HCT116 (cell line): Measurements from ENCODE around the gene COL26A1. TPM values are rescaled to one million over a fixed set of nuclear protein-coding genes. Genes with fewer than 3 reads are reported as not detected.

Experiments used
- ATAC-seq: fragments of 200-7000 bp; cut with Tn5 transposase; 2 replicates; pipeline ENCODE4 v1.9.1; 2020; ENCODE audit warnings: mild to moderate bottlenecking, moderate library complexity
- BruUV-seq: library from RNA; stranded (reverse); fragments of 400-500 nt; replicated peaks from 2 replicates; lab custom pipeline; 2021; lab: Mats Ljungman, UMichigan
- CTCF ChIA-PET: fragments of 300-600 bp; sonication (Branson Sonifier 250); formaldehyde crosslinking; loops from one replicate; lab custom pipeline; 2021; ENCODE audit warnings: antibody characterized with exemption; lab: Charles Lee
- POLR2A ChIA-PET: fragments of 300-600, 350-600 bp; sonication (Branson Sonifier 250); formaldehyde crosslinking; loops from one replicate; lab custom pipeline; 2021; ENCODE audit warnings: antibody characterized with exemption; lab: Charles Lee
- RAD21 ChIA-PET, 2 experiments: fragments of 300-600 bp; sonication (Branson Sonifier 250); formaldehyde crosslinking; loops; one replicate each; lab custom pipeline; 2023; ENCODE audit warnings: low total read pairs in 2 of 2; ENCODE audit not compliant: uncharacterized antibody in 2 of 2, unreplicated experiment in 2 of 2, low non-redundant PET in 1 of 2; lab: Charles Lee
- DNase-seq: peaks from one replicate; pipeline ENCODE4 v3.0.0-alpha.2; 2010; ENCODE audit warnings: low read depth, low spot score
- H2AFZ ChIP-seq: fragments of 200-600 bp; shearing (Covaris generic), sonication (generic); 2 replicates; pipeline ENCODE4 v1.6.1; 2017; ENCODE audit warnings: low read depth, mixed run types, mixed read lengths, antibody characterized with exemption, low read length; ENCODE audit not compliant: poor library complexity, severe bottlenecking
- H3K27ac ChIP-seq: 2 replicates; pipeline ENCODE4 v1.5.1; 2012; ENCODE audit warnings: low read depth, low read length
- H3K27me3 ChIP-seq: fragments of 200-600 bp; sonication (generic); 2 replicates; pipeline ENCODE4 v1.6.1; 2016; ENCODE audit warnings: mixed run types, low read length, mixed read lengths; ENCODE audit not compliant: insufficient read depth
- H3K36me3 ChIP-seq, 2 experiments: fragments of 200-500 bp in 1 of 2; fragments of 200-600 bp in 1 of 2; sonication (Bioruptor generic) in 1 of 2; sonication (generic) in 1 of 2; 2 replicates each; pipeline versions ENCODE4 v1.5.1 to v1.6.1; 2014 to 2016; ENCODE audit warnings: low read length in 2 of 2, inconsistent platforms in 1 of 2, mixed read lengths in 1 of 2, mixed run types in 1 of 2; ENCODE audit not compliant: insufficient read depth in 2 of 2, control insufficient read depth in 1 of 2
- H3K4me1 ChIP-seq, 2 experiments: fragments of 200-600 bp in 1 of 2; sonication (generic) in 1 of 2; 2 replicates each; pipeline versions ENCODE4 v1.5.1 to v1.6.1; 2012 to 2017; ENCODE audit warnings: low read length in 2 of 2, inconsistent platforms in 1 of 2, mild to moderate bottlenecking in 1 of 2, mixed read lengths in 1 of 2, mixed run types in 1 of 2, moderate library complexity in 1 of 2; ENCODE audit not compliant: insufficient read depth in 2 of 2, control insufficient read depth in 1 of 2
- H3K4me2 ChIP-seq: fragments of 200-600 bp; sonication (generic); 2 replicates; pipeline ENCODE4 v1.6.1; 2017; ENCODE audit warnings: mixed run types, low read length, mixed read lengths
- H3K4me3 ChIP-seq, 2 experiments: fragments of 200-600 bp in 1 of 2; sonication (generic) in 1 of 2; replicated peaks in 1 of 2; 2 replicates each; pipeline ENCODE4 v1.5.1; 2011 to 2016; ENCODE audit warnings: low read length in 2 of 2, control low read depth in 1 of 2, low read depth in 1 of 2, mild to moderate bottlenecking in 1 of 2, mixed read lengths in 1 of 2, mixed run types in 1 of 2
- H3K79me2 ChIP-seq: fragments of 200-600 bp; sonication (generic); 2 replicates; pipeline ENCODE4 v1.6.1; 2017; ENCODE audit warnings: mild to moderate bottlenecking, mixed run types, low read length, moderate library complexity, mixed read lengths; ENCODE audit not compliant: insufficient read depth
- H3K9ac ChIP-seq: fragments of 200-600 bp; sonication (generic); 2 replicates; pipeline ENCODE4 v1.6.1; 2016; ENCODE audit warnings: low read length, mixed read lengths
- H3K9me2 ChIP-seq: fragments of 200-600 bp; sonication (generic), shearing (Covaris generic); 2 replicates; pipeline ENCODE4 v1.6.1; 2017; ENCODE audit warnings: mixed run types, mild to moderate bottlenecking, moderate library complexity; ENCODE audit not compliant: insufficient read depth
- H3K9me3 ChIP-seq, 2 experiments: fragments of 200-500 bp in 1 of 2; fragments of 200-600 bp in 1 of 2; sonication (Bioruptor generic) in 1 of 2; sonication (generic) in 1 of 2; 2 replicates each; pipeline ENCODE4 v1.6.1; 2014 to 2017; ENCODE audit warnings: low read length in 2 of 2, mixed read lengths in 2 of 2, inconsistent platforms in 1 of 2, low read depth in 1 of 2, mild to moderate bottlenecking in 1 of 2, mixed run types in 1 of 2, moderate library complexity in 1 of 2; ENCODE audit not compliant: control insufficient read depth in 1 of 2, insufficient read depth in 1 of 2
- H4K20me1 ChIP-seq: fragments of 200-600 bp; sonication (generic), shearing (Covaris generic); 2 replicates; pipeline ENCODE4 v1.6.1; 2017; ENCODE audit warnings: mixed run types, mild to moderate bottlenecking, moderate library complexity; ENCODE audit not compliant: insufficient read depth
- ATF3 ChIP-seq: IDR thresholded peaks from 2 replicates; pipeline ENCODE4 v1.6.1; 2012
- CBX3 ChIP-seq: IDR thresholded peaks from 2 replicates; pipeline ENCODE4 v1.6.1; 2012; ENCODE audit warnings: low read depth
- CTCF ChIP-seq, 3 experiments: fragments of 200-600 bp in 1 of 3; sonication (generic) in 1 of 3; IDR thresholded peaks in 2 of 3; conservative IDR thresholded peaks in 1 of 3; 2 replicates each; pipeline ENCODE4 v1.5.1; 2012 to 2017; ENCODE audit warnings: low read depth in 2 of 3, low read length in 2 of 3, antibody characterized with exemption in 1 of 3, borderline replicate concordance in 1 of 3, control low read depth in 1 of 3, mild to moderate bottlenecking in 1 of 3, mixed read lengths in 1 of 3, mixed run types in 1 of 3, moderate library complexity in 1 of 3; ENCODE audit not compliant: insufficient read depth in 1 of 3
- EGR1 ChIP-seq: IDR thresholded peaks from 2 replicates; pipeline ENCODE4 v1.6.1; 2012; ENCODE audit warnings: low read depth
- ELF1 ChIP-seq: IDR thresholded peaks from 2 replicates; pipeline ENCODE4 v1.6.1; 2012; ENCODE audit warnings: low read depth, borderline replicate concordance
- EZH2phosphoT487 ChIP-seq: fragments of 200-600 bp; IDR thresholded peaks from 2 replicates; pipeline ENCODE4 v1.6.1; 2018; ENCODE audit warnings: antibody characterized with exemption, borderline replicate concordance
- FOSL1 ChIP-seq: IDR thresholded peaks from 2 replicates; pipeline ENCODE4 v1.6.1; 2012; ENCODE audit warnings: low read depth
- JUND ChIP-seq: IDR thresholded peaks from 2 replicates; pipeline ENCODE4 v1.6.1; 2012
- MAX ChIP-seq: IDR thresholded peaks from 2 replicates; pipeline ENCODE4 v1.6.1; 2012
- POLR2A ChIP-seq: IDR thresholded peaks from 2 replicates; pipeline ENCODE4 v1.7.0; 2011; ENCODE audit warnings: borderline replicate concordance; ENCODE audit not compliant: insufficient read depth, insufficient read length; ENCODE audit errors: extremely low read depth
- RAD21 ChIP-seq: IDR thresholded peaks from 2 replicates; pipeline ENCODE4 v1.6.1; 2012; ENCODE audit warnings: low read depth, mild to moderate bottlenecking
- REST ChIP-seq: IDR thresholded peaks from 2 replicates; pipeline ENCODE4 v1.6.1; 2012; ENCODE audit warnings: low read depth
- SIN3A ChIP-seq: IDR thresholded peaks from 2 replicates; pipeline ENCODE4 v1.6.1; 2012; ENCODE audit warnings: low read depth
- SP1 ChIP-seq: IDR thresholded peaks from 2 replicates; pipeline ENCODE4 v1.6.1; 2012; ENCODE audit warnings: low read depth
- TCF7L2 ChIP-seq: IDR thresholded peaks from 2 replicates; pipeline ENCODE4 v1.7.0; 2011; ENCODE audit warnings: borderline replicate concordance, inconsistent platforms; ENCODE audit not compliant: insufficient read depth, insufficient read length; ENCODE audit errors: extremely low read depth
- YY1 ChIP-seq: IDR thresholded peaks from 2 replicates; pipeline ENCODE4 v1.6.1; 2011; ENCODE audit warnings: low read length, low read depth, moderate library complexity, mild to moderate bottlenecking; ENCODE audit not compliant: insufficient replicate concordance; ENCODE audit errors: extremely low read depth
- ZBTB33 ChIP-seq: IDR thresholded peaks from 2 replicates; pipeline ENCODE4 v1.6.1; 2011; ENCODE audit warnings: mild to moderate bottlenecking, low read length, moderate library complexity; ENCODE audit not compliant: insufficient replicate concordance; ENCODE audit errors: extremely low read depth
- ZFX ChIP-seq: fragments of 450-650 bp; IDR thresholded peaks from 2 replicates; pipeline ENCODE4 v1.6.1; 2017
- ZNF274 ChIP-seq: fragments of 200-500 bp; sonication (Bioruptor generic); IDR thresholded peaks from 2 replicates; pipeline ENCODE4 v1.6.1; 2014; ENCODE audit warnings: mild to moderate bottlenecking, low read depth, low read length, inconsistent platforms
- intact Hi-C: fragments of 100-400 bp; cut with micrococcal nuclease; formaldehyde crosslinking; loops from 2 replicates; pipeline ENCODE4 v1.10.0; 2022
- total RNA-seq: library from RNA; stranded (reverse); gene quantifications from one replicate; pipeline ENCODE4 v1.2.1, GENCODE V29; 2021; ENCODE audit not compliant: unreplicated experiment

COL26A1 gene
- total RNA-seq, 1 experiment from 2014 or later = 0.27 TPM

- RAD21 ChIA-PET = no interaction called here
- Histone ChIP-seq H3K79me2 (no peaks in the 10 kb centered on the region), H3K9me2 (no peaks in the 10 kb centered on the region), H2AFZ (no peak overlapping the region), H3K27ac (no peak overlapping the region), H4K20me1 (no peaks in the 10 kb centered on the region), H3K36me3 (no peaks in the 10 kb centered on the region), H3K4me3 (no peak overlapping the region), H3K9ac (no peak overlapping the region), H3K27me3 (no peaks in the 10 kb centered on the region), H3K9me3 (no peaks in the 10 kb centered on the region), H3K4me2 (no peak overlapping the region), H3K4me1 (peaks cover 12 to 32% of the 10 kb centered on the region in 2 experiments)
- TF ChIP-seq SP1 (no peak), EGR1 (no peak), YY1 (no peak), CBX3 (no peak), RAD21 (no peak), FOSL1 (no peak), CTCF (IDR thresholded peaks at IDR 0.05 in 2 of 3, conservative IDR thresholded peaks at IDR 0.05 in 1 of 3; ENCODE audit: borderline replicate concordance in 1 of 3, insufficient read depth in 1 of 3, low read depth in 2 of 3, low read length in 2 of 3) (no peak), ZNF274 (no peak), TCF7L2 (no peak), ZFX (no peak), ATF3 (no peak), EZH2phosphoT487 (no peak), MAX (no peak), POLR2A (no peak), SIN3A (no peak), REST (no peak), JUND (no peak), ELF1 (no peak), ZBTB33 (no peak)
- CTCF ChIA-PET = no interaction called here
- POLR2A ChIA-PET = no interaction called here
- ATAC-seq = peak; percentile 89
- intact Hi-C loops = no loop called here
- DNase-seq = no peak
- BruUV-seq = no TSS peak
Measured at GRCh38 chr7:101420436-101420835, 57.8 kb downstream of the COL26A1 start.
